ENCODE measurements around the gene PPIL1.
"Not testable (repeated sequence)": the region's sequence is repeated elsewhere in the genome, so short reads cannot be mapped to it uniquely, and the experiment has no call there.

PPIL1 gene

GRCh38 chr6:36906539-36907325 is 32.1 kb upstream of the PPIL1 start:
- no peak overlapping the region for H3K4me3 ChIP-seq (ENCODE audit: low read depth, low read length)
- no peak for TF ChIP-seq CTCF (IDR thresholded peaks at IDR 0.05; ENCODE audit: borderline replicate concordance, insufficient read depth, low read depth, low read length)

GRCh38 chr6:36904851-36905393 is 30.3 kb upstream of the PPIL1 start:
- no peak for TF ChIP-seq CTCF (IDR thresholded peaks at IDR 0.05; ENCODE audit: borderline replicate concordance, insufficient read depth, low read depth, low read length)
- no peak overlapping the region for H3K4me3 ChIP-seq (ENCODE audit: low read depth, low read length)

GRCh38 chr6:36904114-36904513 is 29.5 kb upstream of the PPIL1 start:
- H3K4me3 ChIP-seq (ENCODE audit: low read depth, low read length) = no peak overlapping the region
- TF ChIP-seq CTCF (IDR thresholded peaks at IDR 0.05; ENCODE audit: borderline replicate concordance, insufficient read depth, low read depth, low read length) = no peak

- H3K4me3 ChIP-seq (ENCODE audit: low read depth, low read length) = no peak overlapping the region
- TF ChIP-seq CTCF (IDR thresholded peaks at IDR 0.05; ENCODE audit: borderline replicate concordance, insufficient read depth, low read depth, low read length) = no peak
Measured at GRCh38 chr6:36897609-36898008, 23.0 kb upstream of the PPIL1 start.

- no peak overlapping the region for H3K4me3 ChIP-seq (ENCODE audit: low read depth, low read length)
- TF ChIP-seq CTCF (IDR thresholded peaks at IDR 0.05; ENCODE audit: borderline replicate concordance, insufficient read depth, low read depth, low read length) = no peak
Measured at GRCh38 chr6:36893976-36894932, 19.7 kb upstream of the PPIL1 start.

GRCh38 chr6:36891153-36891552 is 16.6 kb upstream of the PPIL1 start:
- not testable (repeated sequence) for H3K4me3 ChIP-seq (ENCODE audit: low read depth, low read length)

- no peak overlapping the region for H3K4me3 ChIP-seq (ENCODE audit: low read depth, low read length)
- TF ChIP-seq CTCF (IDR thresholded peaks at IDR 0.05; ENCODE audit: borderline replicate concordance, insufficient read depth, low read depth, low read length) = no peak
Measured at GRCh38 chr6:36890112-36890663, 15.6 kb upstream of the PPIL1 start.

Data from GM12875 (cell line).